Brain microvascular endothelial cell (primary cell): Measurements from ENCODE around the gene KCNJ12.
"Not testable (repeated sequence)": the region's sequence is repeated elsewhere in the genome, so short reads cannot be mapped to it uniquely, and the experiment has no call there.

Experiments
- DNase-seq: peaks from one replicate; pipeline ENCODE4 v3.0.0-alpha.2; 2020
- H3K27ac ChIP-seq: fragments of 250-450 bp; sonication (Bioruptor Pico); 2 replicates; pipeline ENCODE4 v1.5.1; 2020; ENCODE audit warnings: mild to moderate bottlenecking, moderate library complexity
- H3K27me3 ChIP-seq: fragments of 250-450 bp; sonication (Bioruptor Pico); replicated peaks from 2 replicates; pipeline ENCODE4 v1.5.1; 2020; ENCODE audit warnings: mild to moderate bottlenecking
- H3K36me3 ChIP-seq: fragments of 250-450 bp; sonication (Bioruptor Pico); replicated peaks from 2 replicates; pipeline ENCODE4 v1.5.1; 2020; ENCODE audit warnings: mild to moderate bottlenecking
- H3K4me3 ChIP-seq: 2 replicates; pipeline ENCODE4 v1.5.1; 2011; ENCODE audit warnings: low read depth, mild to moderate bottlenecking, control low read depth, low read length, moderate library complexity
- CTCF ChIP-seq: IDR thresholded peaks from 2 replicates; pipeline ENCODE4 v1.5.1; 2011; ENCODE audit warnings: low read depth, mild to moderate bottlenecking, moderate library complexity, low read length, control low read depth, inconsistent platforms; ENCODE audit errors: missing control alignments
- in situ Hi-C: cut with HindIII; loops from 2 replicates; pipeline ENCODE4 v1.10.0; 2017; ENCODE audit warnings: low sequenced_read_pairs, low pct_ligation_motif_present

Gene KCNJ12

GRCh38 chr17:21445091-21445650 is 69.0 kb downstream of the KCNJ12 start:
- DNase-seq, result no peak
- in situ Hi-C loops, result no loop called here
- no peak for TF ChIP-seq CTCF
- Histone ChIP-seq H3K36me3 (no peaks in the 10 kb centered on the region), H3K27me3 (no peaks in the 10 kb centered on the region), H3K4me3 (no peak overlapping the region), H3K27ac (no peak overlapping the region)

- H3K36me3 ChIP-seq, in situ Hi-C loops, H3K27me3 ChIP-seq, DNase-seq, H3K27ac ChIP-seq, H3K4me3 ChIP-seq: not testable (repeated sequence)
Observed at GRCh38 chr17:21447552-21447951, 71.4 kb downstream of the KCNJ12 start.

- H3K4me3 ChIP-seq, H3K36me3 ChIP-seq, in situ Hi-C loops, H3K27ac ChIP-seq, DNase-seq, H3K27me3 ChIP-seq: not testable (repeated sequence)
- TF ChIP-seq CTCF, result peak; percentile 44
Observed at GRCh38 chr17:21449891-21450290, 73.7 kb downstream of the KCNJ12 start.

- TF ChIP-seq CTCF, result no peak
- DNase-seq, result no peak
- Histone ChIP-seq H3K27ac (no peak overlapping the region), H3K36me3 (no peaks in the 10 kb centered on the region), H3K4me3 (no peak overlapping the region), H3K27me3 (no peaks in the 10 kb centered on the region)
- in situ Hi-C loops, result no loop called here
Observed at GRCh38 chr17:21451975-21452374, 75.8 kb downstream of the KCNJ12 start.

GRCh38 chr17:21452377-21453143 is 76.4 kb downstream of the KCNJ12 start:
- H3K4me3 ChIP-seq, result peak overlapping the region; percentile 35
- in situ Hi-C loops, result no loop called here
- H3K27me3 ChIP-seq, result no peaks in the 10 kb centered on the region
- peak; percentile 59 for DNase-seq
- no peak overlapping the region for H3K27ac ChIP-seq
- TF ChIP-seq CTCF, result peak; percentile 85
- H3K36me3 ChIP-seq, result no peaks in the 10 kb centered on the region

- no peak for DNase-seq
- in situ Hi-C loops, result no loop called here
- H3K4me3 ChIP-seq, result no peak overlapping the region
- no peaks in the 10 kb centered on the region for H3K36me3 ChIP-seq
- no peak for TF ChIP-seq CTCF
- no peaks in the 10 kb centered on the region for H3K27me3 ChIP-seq
- no peak overlapping the region for H3K27ac ChIP-seq
Observed at GRCh38 chr17:21453144-21453898, 77.2 kb downstream of the KCNJ12 start.

GRCh38 chr17:21454006-21454405 is 77.8 kb downstream of the KCNJ12 start:
- H3K4me3 ChIP-seq, in situ Hi-C loops, H3K27me3 ChIP-seq, DNase-seq, H3K27ac ChIP-seq, H3K36me3 ChIP-seq: not testable (repeated sequence)
